Activated T-cell treated with anti-CD3 and anti-CD28 coated beads for 24 hours (primary cell): Measurements from ENCODE around the gene CACNA1I.

ENCODE experiments used
- DNase-seq: peaks from one replicate; pipeline ENCODE4 v3.0.0-alpha.2; 2020; ENCODE audit warnings: low read depth

Gene CACNA1I

GRCh38 chr22:39625569-39626537 is 55.3 kb downstream of the CACNA1I start:
- DNase-seq, result no peak

- no peak for DNase-seq
Observed at GRCh38 chr22:39627208-39627607, 56.7 kb downstream of the CACNA1I start.

GRCh38 chr22:39627865-39628562 is 57.5 kb downstream of the CACNA1I start:
- no peak for DNase-seq

DNA sequence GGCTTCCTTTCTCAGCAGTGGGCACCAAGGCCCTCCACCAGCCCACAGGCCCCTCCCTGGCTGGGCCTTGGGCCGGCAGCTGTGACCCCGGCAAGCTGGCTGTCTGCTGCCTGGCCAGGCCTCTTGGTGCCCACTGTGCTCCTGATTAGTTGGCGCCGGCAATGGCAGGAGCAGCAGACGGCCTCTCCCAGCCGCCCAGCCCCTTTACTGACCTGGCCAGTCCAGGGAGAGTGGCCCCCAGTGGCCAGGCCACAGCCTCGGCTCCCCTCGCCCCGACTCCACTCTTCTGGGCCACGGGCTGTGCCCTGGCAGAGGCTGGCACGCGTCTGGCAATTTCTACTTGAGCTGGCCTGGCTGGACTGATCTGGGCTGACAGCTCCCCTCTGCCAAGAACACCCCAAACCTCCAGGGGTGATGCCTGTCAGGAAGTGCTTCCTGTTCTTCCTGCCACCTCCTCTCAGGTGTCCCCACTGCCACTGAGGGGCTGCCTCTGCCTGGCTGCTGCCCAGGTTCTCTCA is 58.1 kb downstream of the CACNA1I start:
- DNase-seq, result no peak

DNA sequence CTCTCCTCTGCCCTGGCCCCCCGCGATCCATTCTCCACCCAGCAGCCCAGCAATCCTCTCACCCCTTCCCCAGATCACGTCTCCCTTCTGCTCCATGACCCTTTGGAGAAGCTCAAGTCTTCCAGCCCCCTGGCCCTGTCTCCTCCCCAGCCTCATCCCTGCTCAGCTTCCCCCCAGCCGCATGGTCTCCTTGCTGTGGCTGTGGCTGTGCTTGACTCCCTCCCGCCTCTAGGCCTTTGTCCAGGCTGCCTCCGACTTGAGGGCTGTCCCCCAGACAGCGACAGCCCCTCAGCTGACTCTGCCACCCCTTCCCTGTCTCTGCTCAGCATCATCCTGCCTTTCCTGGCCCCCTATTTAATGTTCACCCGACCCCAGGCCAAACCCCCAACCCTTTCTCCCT is 59.3 kb downstream of the CACNA1I start:
- no peak for DNase-seq

GRCh38 chr22:39630721-39631120 is 60.2 kb downstream of the CACNA1I start:
- no peak for DNase-seq

DNA sequence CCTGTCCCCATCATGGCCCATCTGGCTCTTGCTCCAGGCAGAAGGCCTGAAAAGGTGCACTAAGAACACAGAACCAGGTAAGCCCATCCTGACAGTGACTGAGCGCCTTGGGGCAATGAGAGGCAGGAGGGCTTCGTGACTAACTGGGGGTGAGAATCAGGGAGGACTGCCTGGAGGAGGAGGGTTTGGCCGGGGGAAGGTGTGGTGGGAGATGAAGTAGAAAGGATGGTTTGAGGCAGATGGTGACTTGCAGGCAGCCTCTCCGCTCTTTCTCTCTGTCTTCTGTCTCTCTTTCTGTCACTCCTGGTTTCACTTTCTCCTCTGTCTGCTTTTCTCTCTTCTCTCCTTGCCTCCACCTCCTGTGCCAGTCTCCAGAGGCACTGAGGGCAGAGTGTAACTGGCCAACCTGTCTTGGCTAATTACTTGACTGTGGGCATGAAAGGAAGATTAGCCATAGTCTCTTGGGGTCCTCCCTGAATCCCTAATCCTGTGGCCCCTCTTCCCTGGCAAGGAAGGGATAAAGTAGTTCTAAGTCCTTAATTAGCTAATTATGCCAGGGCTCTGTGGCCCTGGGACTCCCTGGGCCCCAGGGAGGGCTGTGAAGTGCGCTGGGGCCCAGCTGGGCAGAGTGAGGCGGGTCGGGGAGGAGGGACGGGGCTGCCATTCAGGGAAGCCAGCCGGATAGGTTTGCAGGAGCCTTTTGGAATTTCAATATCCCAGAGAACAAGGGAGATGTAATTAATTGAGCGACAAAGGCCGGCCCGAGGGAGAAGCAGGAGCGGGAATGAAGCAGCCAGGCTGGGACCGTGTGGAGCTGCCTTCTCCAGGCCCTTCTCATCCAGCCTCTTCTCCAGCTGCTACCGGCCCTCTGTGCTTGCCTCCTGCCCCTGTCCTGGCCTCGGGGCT is 61.1 kb downstream of the CACNA1I start:
- no peak for DNase-seq

DNA sequence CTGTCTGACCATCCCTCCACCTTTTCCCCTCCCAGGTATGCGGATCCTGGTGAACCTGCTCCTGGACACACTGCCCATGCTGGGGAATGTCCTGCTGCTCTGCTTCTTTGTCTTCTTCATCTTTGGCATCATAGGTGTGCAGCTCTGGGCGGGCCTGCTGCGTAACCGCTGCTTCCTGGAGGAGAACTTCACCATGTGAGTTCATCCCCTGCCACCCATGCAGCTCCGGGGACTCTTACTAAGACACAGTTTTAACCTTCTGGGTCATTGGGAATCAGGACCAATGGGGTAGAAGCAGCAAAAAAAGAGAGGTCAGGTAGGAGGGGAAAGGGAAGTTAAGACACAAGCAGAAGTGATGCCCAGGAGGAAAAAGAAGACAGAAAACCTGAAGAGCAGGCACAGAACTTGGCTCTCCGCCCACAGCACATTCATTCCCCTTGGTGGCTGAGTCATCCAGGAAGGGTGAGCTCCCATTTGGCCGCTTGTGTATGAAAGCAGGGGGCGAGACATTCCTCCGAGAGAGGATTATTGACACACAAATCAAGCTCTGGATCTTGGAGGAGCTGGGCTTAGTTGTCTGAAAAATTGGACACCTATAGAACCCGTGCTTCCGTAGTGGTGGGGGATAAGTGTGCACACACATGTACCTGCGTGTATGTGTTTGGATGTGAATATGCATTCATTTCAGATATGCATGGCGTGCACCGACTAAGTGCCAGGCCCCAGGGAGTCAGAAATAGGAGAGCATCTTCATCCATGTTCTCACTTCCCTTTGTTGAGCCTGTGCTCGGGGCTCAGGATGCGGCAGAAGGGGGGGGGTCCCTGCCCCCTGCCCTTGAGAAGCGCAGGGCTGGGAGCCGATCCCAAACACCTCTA is 64.2 kb downstream of the CACNA1I start:
- no peak for DNase-seq

- no peak for DNase-seq
Observed at GRCh38 chr22:39635719-39636118, 65.2 kb downstream of the CACNA1I start.

DNA sequence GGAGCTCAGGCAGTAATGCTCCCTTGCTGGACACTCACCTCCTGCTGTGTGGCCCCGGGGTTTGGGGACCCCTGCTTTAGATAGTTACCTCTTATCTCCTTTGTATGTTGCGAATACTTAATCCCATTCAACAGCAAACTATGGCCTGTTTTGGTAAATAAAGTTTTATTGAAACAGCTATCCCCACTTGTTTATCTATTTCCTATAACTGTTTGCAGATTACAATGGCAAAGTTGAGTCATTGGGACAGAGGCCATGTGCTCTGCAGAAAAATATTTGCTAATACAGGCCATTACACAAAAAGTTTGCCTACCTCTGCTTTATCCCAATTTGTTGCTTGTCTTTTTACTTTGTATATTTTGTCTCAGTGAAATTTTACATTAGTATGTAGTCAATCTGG is 68.4 kb downstream of the CACNA1I start:
- no peak for DNase-seq

- DNase-seq, result no peak
Observed at GRCh38 chr22:39641660-39642310, 71.2 kb downstream of the CACNA1I start.

DNA sequence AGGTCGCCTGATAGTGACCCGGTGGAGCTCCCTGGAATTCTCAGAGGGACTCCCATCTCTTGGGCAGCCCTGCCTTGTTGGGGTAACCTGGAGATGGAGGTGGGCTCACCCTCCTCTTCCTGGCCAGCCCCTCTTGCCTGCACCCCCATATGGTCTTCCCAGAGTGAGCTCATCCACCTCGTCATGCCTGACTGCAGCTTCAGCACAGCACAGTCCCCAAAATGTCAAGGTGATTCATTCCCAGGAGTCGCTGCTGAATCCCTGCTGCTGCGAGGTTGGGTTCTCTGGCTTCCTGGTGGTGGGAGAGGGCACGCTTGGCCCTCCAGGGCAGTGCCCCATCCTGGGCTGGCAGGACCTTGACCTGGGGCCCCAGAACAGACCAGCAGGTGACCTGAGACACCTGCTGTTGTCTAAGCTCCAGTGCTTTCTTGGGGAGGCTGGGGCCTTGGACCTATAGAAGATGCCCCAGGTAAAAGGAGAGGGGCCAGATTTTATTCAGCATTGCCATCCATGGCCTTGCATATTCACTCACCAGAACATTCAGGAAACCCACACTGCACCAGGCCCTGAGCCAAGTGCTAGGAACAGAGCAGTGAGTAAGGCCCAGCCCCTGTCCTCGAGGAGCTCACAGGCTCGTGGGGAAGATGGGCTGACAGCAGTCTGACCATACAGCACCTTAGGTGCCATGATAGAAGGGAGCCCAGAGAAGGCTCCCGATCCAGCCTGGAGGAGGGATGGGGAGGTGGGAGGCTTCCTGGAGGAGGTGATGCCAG is 72.9 kb downstream of the CACNA1I start:
- DNase-seq, result no peak

GRCh38 chr22:39645532-39645931 is 75.0 kb downstream of the CACNA1I start:
- DNase-seq, result no peak

DNA sequence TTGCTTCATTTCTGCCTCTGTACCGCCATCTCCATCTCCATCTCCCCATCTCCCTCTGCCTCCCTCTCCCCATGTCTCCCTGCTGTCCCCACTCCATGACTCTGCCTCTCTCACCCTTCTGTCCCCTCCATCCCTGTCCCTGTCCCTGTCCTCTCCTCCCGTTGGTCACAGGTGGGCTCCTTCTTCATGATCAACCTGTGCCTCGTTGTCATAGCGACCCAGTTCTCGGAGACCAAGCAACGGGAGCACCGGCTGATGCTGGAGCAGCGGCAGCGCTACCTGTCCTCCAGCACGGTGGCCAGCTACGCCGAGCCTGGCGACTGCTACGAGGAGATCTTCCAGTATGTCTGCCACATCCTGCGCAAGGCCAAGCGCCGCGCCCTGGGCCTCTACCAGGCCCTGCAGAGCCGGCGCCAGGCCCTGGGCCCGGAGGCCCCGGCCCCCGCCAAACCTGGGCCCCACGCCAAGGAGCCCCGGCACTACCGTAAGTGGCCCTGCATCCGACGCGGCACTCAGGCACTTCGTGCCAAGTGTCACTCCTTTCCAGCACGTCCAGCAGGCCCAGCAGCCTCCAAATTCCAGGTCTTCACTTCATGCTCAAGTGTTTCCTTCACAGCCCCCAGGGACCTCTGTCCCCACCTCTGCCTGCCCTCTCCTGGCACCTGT is 76.0 kb downstream of the CACNA1I start:
- DNase-seq, result no peak

- no peak for DNase-seq
Observed at GRCh38 chr22:39647836-39648629, 77.5 kb downstream of the CACNA1I start.

DNA sequence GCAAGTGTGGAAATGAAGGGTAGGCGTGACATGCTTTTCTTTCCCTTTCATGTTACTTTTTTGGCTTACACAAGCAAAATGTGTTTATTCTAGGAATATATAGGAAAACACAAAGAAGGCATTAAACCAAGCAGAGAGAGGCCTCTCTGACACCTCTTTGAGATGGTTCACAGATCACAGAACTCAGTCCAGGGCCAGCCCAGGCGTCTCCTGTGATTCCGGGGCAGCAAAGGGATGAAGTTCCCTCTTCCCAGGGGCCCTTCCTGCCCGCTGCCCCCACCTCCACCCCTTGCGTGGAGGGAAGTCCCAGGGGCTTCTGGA is 78.0 kb downstream of the CACNA1I start:
- no peak for DNase-seq

DNA sequence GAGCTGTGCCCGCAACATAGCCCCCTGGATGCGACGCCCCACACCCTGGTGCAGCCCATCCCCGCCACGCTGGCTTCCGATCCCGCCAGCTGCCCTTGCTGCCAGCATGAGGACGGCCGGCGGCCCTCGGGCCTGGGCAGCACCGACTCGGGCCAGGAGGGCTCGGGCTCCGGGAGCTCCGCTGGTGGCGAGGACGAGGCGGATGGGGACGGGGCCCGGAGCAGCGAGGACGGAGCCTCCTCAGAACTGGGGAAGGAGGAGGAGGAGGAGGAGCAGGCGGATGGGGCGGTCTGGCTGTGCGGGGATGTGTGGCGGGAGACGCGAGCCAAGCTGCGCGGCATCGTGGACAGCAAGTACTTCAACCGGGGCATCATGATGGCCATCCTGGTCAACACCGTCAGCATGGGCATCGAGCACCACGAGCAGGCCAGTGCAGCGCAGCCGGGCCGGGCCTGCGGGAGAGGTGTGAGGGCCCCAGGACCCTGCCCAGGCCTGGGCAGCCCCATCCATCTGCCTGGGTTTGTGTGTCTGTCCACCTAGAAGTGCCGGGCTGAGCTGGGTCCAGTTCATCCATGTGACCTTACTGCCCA is 79.0 kb downstream of the CACNA1I start:
- no peak for DNase-seq
